ENCODE data around the gene ZNF407.

Gene ZNF407

DNA sequence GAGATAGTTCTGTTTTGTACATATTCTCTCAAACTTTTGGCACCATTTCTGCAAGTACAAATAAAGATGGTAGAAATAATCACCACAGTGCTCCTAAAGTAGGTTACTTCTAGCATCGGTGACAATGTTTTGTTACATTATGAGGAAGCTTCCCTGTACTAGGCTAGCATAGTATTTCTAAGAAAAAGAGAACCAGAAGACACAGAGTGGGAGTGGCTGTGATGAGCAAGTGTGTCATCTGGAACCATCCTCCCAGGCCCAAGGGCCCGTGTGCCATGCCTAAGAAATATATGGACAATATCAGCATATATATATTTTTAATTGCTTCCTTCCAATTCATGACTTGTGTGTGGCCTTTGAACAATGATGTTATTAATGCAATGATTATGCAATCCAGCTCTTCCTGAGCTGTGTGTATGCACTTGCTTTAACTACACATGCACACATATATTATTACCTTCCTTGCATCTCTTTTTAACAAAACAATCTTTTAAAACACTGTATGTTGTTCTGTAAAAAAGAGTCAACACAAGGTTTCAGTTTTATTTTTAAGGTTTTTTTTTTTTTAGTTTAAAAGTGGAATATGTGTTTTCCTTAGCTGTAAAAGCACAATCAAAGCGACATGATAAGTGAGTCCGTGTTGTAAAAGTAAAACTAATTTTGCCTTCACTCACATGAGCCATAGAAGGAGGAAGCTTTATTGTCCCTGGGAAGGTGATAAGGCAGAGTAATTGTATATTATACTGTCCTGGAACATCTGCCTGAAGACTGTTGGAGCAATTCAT is 303.9 kb downstream of the ZNF407 start:
- no peak overlapping the region for H3K4me3 ChIP-seq (replicated peaks in 1 of 2; ENCODE audit: low read depth in 2 of 2, low read length in 2 of 2)
- DNase-seq (ENCODE audit: low read depth in 2 of 2), result peak; percentile 5 to 8
- TF ChIP-seq, protein P1, sequence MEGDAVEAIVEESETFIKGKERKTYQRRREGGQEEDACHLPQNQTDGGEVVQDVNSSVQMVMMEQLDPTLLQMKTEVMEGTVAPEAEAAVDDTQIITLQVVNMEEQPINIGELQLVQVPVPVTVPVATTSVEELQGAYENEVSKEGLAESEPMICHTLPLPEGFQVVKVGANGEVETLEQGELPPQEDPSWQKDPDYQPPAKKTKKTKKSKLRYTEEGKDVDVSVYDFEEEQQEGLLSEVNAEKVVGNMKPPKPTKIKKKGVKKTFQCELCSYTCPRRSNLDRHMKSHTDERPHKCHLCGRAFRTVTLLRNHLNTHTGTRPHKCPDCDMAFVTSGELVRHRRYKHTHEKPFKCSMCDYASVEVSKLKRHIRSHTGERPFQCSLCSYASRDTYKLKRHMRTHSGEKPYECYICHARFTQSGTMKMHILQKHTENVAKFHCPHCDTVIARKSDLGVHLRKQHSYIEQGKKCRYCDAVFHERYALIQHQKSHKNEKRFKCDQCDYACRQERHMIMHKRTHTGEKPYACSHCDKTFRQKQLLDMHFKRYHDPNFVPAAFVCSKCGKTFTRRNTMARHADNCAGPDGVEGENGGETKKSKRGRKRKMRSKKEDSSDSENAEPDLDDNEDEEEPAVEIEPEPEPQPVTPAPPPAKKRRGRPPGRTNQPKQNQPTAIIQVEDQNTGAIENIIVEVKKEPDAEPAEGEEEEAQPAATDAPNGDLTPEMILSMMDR (IDR thresholded peaks at IDR 0.05; ENCODE audit: low read depth, low read length), result no peak

DNA sequence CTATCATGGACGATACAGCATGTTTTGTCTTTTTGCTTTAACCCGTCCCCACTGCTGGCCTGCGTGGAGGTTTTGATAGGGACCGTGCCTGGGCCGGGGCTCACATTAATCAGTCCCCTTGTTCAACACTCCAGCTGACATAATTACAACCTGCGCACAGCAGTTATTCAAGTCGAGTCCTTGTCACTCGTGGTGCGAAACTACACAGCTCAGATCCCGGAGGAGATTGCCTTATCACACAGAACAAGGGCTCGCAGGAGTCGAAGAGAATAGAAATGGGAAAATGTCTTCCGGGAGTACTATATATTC is 304.4 kb downstream of the ZNF407 start:
- no peak for DNase-seq (ENCODE audit: low read depth in 2 of 2)
- TF ChIP-seq, protein P1 (IDR thresholded peaks at IDR 0.05; ENCODE audit: low read depth, low read length), result no peak
- no peak overlapping the region for H3K4me3 ChIP-seq (replicated peaks in 1 of 2; ENCODE audit: low read depth in 2 of 2, low read length in 2 of 2)

DNA sequence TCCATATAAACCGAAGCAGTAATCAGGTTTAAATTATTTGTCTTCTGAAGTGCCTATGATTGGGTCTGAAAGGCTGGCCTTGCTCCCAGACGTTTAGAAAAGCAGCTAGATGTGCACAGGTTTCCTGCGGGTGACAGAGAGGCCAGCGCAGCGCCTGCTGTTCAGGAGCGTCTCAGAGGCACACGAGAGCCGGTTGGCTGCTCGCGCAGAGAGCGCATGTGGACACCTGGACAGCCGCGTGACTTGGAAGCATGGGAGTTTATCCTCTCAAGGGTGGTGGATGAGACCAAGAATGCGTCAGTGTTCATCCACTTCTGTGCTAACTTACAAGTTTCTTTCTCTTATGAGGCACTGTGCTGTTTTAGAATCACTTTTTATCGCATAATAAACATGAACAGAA is 307.6 kb downstream of the ZNF407 start:
- no peak overlapping the region for H3K4me3 ChIP-seq (replicated peaks in 1 of 2; ENCODE audit: low read depth in 2 of 2, low read length in 2 of 2)
- DNase-seq (ENCODE audit: low read depth in 2 of 2), result no peak
- TF ChIP-seq, protein P1 (IDR thresholded peaks at IDR 0.05; ENCODE audit: low read depth, low read length), result no peak

DNA sequence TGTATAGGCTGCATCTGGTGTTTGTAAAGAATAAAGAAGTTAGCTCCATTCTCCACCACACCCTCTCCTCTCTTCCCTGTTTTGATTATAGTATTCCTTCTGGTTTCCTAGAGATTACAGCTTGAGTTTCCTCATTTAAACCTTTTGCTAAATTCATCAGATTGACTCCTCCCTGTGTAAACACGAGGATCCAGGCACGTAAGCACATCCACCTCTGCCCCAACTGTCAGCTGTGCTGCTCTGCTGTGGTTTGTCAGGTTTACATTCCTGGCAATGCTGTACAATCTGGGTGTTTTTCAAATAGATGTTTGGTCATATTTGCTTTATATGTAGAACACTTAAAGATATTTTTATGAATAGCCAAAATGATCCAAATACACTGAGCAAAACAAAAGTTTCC is 308.5 kb downstream of the ZNF407 start:
- TF ChIP-seq, protein P1 (IDR thresholded peaks at IDR 0.05; ENCODE audit: low read depth, low read length), result no peak
- DNase-seq (ENCODE audit: low read depth in 2 of 2), result peak in 1 of 2 donors; percentile 4
- H3K4me3 ChIP-seq (replicated peaks in 1 of 2; ENCODE audit: low read depth in 2 of 2, low read length in 2 of 2), result no peak overlapping the region

DNA sequence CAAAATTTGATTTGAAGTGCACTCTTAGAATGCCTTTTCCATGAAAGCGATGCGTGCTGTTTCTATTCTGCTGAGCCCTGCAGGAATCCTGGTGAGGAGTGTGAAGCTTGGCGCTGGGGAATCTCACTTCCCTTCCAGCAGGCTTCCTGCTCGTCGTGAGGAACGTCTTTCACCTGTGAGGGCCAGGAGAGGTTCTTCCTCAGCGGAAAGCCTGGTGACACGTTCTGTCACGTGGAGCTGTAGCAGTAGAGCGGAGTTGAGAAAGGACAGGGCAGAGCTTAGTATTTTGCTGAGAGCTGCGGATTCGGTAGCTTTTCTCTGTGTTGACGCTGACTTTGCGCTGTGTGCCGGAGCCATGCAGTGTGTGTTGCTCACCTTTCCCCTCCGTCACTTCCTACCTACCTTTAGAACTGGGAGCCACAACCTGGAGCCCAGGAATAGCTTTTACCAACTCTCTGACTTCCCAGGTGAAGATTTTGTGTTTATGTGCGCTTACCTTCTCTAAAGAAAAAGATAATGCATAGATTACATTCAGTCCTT is 316.5 kb downstream of the ZNF407 start:
- H3K4me3 ChIP-seq (replicated peaks in 1 of 2; ENCODE audit: low read depth in 2 of 2, low read length in 2 of 2), result no peak overlapping the region
- TF ChIP-seq, protein P1 (IDR thresholded peaks at IDR 0.05; ENCODE audit: low read depth, low read length), result no peak
- DNase-seq (ENCODE audit: low read depth in 2 of 2), result no peak

DNA sequence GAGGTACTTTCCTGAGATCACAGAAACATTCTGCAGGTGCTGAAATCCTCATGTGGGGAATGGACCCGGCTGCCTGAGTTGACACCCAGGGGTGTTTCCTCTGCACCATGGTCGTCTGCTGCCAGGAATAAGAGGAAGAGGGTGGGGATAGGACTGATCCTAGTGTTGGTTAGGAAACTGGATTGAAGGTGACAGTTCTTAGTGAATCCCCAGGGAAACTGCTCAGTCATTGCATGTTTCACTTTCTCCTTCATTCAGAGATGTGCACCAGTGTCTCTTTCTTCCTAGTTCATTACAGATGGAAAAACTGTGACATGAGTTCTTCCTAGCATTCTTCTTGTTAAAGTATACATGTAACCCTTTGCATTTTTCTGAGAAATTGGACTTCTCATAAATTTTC is 317.0 kb downstream of the ZNF407 start:
- TF ChIP-seq, protein P1 (IDR thresholded peaks at IDR 0.05; ENCODE audit: low read depth, low read length), result no peak
- DNase-seq (ENCODE audit: low read depth in 2 of 2), result no peak
- H3K4me3 ChIP-seq (replicated peaks in 1 of 2; ENCODE audit: low read depth in 2 of 2, low read length in 2 of 2), result no peak overlapping the region
